AG09319 (cell line): Measurements from ENCODE around the gene OR10A5.
A peak's percentile ranks its signal among the peaks of the same experiment; 100 is the strongest.
"Not testable (repeated sequence)": the region's sequence is repeated elsewhere in the genome, so short reads cannot be mapped to it uniquely, and the experiment has no call there.

Experiments used
- DNase-seq: peaks from one replicate; pipeline ENCODE4 v3.0.0-alpha.2; 2010; ENCODE audit warnings: low read depth; ENCODE audit errors: extremely low read depth
- TF ChIP-seq, protein P1 (sequence below): IDR thresholded peaks from 2 replicates; pipeline ENCODE4 v1.5.1; 2011; ENCODE audit warnings: low read depth, mild to moderate bottlenecking, inconsistent platforms, low read length, moderate library complexity

The OR10A5 gene

DNA sequence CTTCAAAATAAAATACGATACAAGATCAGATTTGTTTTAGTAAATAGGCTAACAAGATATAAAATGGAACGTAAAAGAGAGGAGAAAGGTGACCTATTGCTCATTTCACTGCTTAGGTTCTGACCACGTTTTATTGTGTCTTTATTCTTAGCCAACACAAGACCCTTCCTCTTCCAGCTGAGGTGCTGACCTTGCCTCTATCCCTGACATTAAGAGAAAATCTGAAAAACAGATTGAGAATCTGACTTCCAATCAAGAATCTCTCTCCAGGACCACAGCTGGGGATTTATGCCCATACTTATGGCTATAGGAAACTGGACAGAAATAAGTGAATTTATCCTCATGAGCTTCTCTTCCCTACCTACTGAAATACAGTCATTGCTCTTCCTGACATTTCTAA, at the start of gene OR10A5:
Gene OR10A5, plus strand, starts transcription at position 301 of the 400 bp plus-strand sequence. Its CDS starts 0 bp downstream, at position 301.
- TF ChIP-seq, protein P1, sequence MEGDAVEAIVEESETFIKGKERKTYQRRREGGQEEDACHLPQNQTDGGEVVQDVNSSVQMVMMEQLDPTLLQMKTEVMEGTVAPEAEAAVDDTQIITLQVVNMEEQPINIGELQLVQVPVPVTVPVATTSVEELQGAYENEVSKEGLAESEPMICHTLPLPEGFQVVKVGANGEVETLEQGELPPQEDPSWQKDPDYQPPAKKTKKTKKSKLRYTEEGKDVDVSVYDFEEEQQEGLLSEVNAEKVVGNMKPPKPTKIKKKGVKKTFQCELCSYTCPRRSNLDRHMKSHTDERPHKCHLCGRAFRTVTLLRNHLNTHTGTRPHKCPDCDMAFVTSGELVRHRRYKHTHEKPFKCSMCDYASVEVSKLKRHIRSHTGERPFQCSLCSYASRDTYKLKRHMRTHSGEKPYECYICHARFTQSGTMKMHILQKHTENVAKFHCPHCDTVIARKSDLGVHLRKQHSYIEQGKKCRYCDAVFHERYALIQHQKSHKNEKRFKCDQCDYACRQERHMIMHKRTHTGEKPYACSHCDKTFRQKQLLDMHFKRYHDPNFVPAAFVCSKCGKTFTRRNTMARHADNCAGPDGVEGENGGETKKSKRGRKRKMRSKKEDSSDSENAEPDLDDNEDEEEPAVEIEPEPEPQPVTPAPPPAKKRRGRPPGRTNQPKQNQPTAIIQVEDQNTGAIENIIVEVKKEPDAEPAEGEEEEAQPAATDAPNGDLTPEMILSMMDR: no peak
- DNase-seq: no peak

- DNase-seq: no peak
- TF ChIP-seq, protein P1: no peak
Observed at GRCh38 chr11:6799402-6799801, 46.1 kb upstream of the OR10A5 start, which contains the start of gene OR6A2. Gene OR6A2, minus strand, starts transcription at chr11:6799689. Its CDS starts 3,981 bp downstream, at chr11:6795708.

DNA sequence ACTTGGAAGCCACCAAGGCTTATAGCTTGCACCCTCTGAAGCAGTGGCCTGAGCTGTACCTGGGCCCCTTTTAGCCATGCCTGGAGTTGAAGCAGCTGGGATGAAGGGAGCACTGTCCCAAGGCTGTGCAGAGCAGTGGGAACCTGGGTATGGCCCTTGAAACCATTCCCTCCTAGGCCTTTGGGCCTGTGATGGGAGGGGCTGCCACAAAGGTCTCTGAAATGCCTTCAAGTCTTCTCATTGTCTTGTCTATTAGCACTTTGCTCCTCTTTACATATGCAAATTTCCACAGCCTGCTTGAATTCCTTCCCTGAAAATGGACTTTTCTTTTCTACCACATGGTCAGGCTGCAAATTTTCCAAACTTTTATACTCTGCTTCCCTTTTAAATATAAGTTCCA, 44.4 kb upstream of the OR10A5 start:
- not testable (repeated sequence) for DNase-seq

GRCh38 chr11:6812390-6813005, 33.0 kb upstream of the OR10A5 start:
- TF ChIP-seq, protein P1: peak; percentile 94
- DNase-seq: no peak

GRCh38 chr11:6813656-6814055, 31.8 kb upstream of the OR10A5 start:
- TF ChIP-seq, protein P1: no peak
- no peak for DNase-seq

DNA sequence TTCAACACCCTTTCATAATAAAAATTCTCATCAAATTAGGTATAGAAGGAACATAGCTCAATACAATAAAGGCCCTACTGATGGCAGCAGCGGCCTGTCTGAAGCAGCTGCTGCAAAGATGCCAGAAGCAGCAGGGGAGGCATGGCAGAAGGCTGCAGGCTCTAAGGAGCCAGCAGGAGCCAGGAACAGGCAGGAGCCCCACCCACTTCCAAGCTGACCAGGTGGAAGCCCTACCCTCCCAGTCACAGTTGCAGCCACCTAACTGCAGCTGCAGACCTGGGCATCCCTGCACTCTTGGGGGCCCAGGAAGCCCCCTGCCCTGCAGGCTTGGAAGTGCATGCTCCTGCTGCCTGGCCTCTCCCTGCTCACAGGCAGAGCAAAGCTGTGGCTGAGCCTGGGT, 27.8 kb upstream of the OR10A5 start:
- TF ChIP-seq, protein P1: no peak
- DNase-seq: no peak

- TF ChIP-seq, protein P1: no peak
- no peak for DNase-seq
Observed at GRCh38 chr11:6818967-6819366, 26.5 kb upstream of the OR10A5 start.
